K562 (cell line): ENCODE data around the gene ALG9. TPM values are rescaled to one million over a fixed set of nuclear protein-coding genes. Genes with fewer than 3 reads are reported as not detected.
A peak's percentile ranks its signal among the peaks of the same experiment; 100 is the strongest.

Experiments used
- EWSR1 ChIP-seq: fragments of 450-650 bp; IDR thresholded peaks from 2 replicates; pipeline ENCODE4 v1.6.1; 2018; ENCODE audit warnings: borderline replicate concordance, mild to moderate bottlenecking, low read depth, moderate library complexity; ENCODE audit not compliant: partially characterized antibody
- GABPA ChIP-seq: fragments of 200-800 bp; sonication (Bioruptor generic); conservative IDR thresholded peaks from 2 replicates; pipeline ENCODE4 v1.6.1; 2016; ENCODE audit warnings: low read depth, missing genetic modification characterization, missing compliant biosample characterization
- HNRNPK ChIP-seq: fragments of 200-400 bp; formaldehyde crosslinking; IDR thresholded peaks from one replicate; pipeline ENCODE4 v1.6.1; 2018; ENCODE audit warnings: mild to moderate bottlenecking, low read depth, low read length; ENCODE audit not compliant: poor library complexity, severe bottlenecking
- JUND ChIP-seq, 2 experiments: IDR thresholded peaks; 2 replicates in 1 of 2; 3 replicates in 1 of 2; pipeline ENCODE4 v1.6.1; 2011; ENCODE audit warnings: borderline replicate concordance in 2 of 2, low read depth in 2 of 2, low read length in 2 of 2, improper control_type of control experiment in 1 of 2, missing biosample characterization in 1 of 2, missing genetic modification characterization in 1 of 2, missing genetic modification reagents in 1 of 2
- MCM7 ChIP-seq, 2 experiments: fragments of 450-650 bp; IDR thresholded peaks; 2 replicates each; pipeline ENCODE4 v1.6.1; 2016 to 2018
- PCBP2 ChIP-seq: fragments of 200-400 bp; formaldehyde crosslinking; IDR thresholded peaks from 2 replicates; pipeline ENCODE4 v1.6.1; 2018; ENCODE audit warnings: low read length, low read depth, mild to moderate bottlenecking, moderate library complexity; ENCODE audit not compliant: poor library complexity, severe bottlenecking
- POLR2AphosphoS2 ChIP-seq: IDR thresholded peaks from 2 replicates; pipeline ENCODE4 v1.6.1; 2012; ENCODE audit warnings: low read length, improper control_type of control experiment
- RBM34 ChIP-seq: fragments of 200-400 bp; formaldehyde crosslinking; IDR thresholded peaks from 2 replicates; pipeline ENCODE4 v1.6.1; 2018; ENCODE audit warnings: low read length, borderline replicate concordance; ENCODE audit not compliant: insufficient read depth
- TBP ChIP-seq: optimal IDR thresholded peaks from 2 replicates; pipeline ENCODE3; 2011; ENCODE audit warnings: low read depth, low read length, improper control_type of control experiment
- ZNF197 ChIP-seq: fragments of 200-800 bp; sonication (Bioruptor generic); IDR thresholded peaks from 2 replicates; pipeline ENCODE4 v1.6.1; 2016; ENCODE audit warnings: low read depth, missing genetic modification characterization, missing compliant biosample characterization
- ZNF324 ChIP-seq: fragments of 250-450 bp; sonication (Bioruptor Pico); IDR thresholded peaks from 2 replicates; pipeline ENCODE4 v1.4.0; 2020; ENCODE audit warnings: mild to moderate bottlenecking
- ZNF41 ChIP-seq: fragments of 250-450 bp; sonication (Bioruptor Pico); conservative IDR thresholded peaks from 2 replicates; pipeline ENCODE4 v1.4.0; 2020; ENCODE audit warnings: mild to moderate bottlenecking
- polyA plus RNA-seq, 8 experiments: library from polyadenylated mRNA; depleted of rRNA in 4 of 8; stranded (reverse) in 5 of 8; unstranded in 3 of 8; fragments of >200 nt; fragmentation: Nextera tagmentation in 2 of 8; fragmentation: Illumina TruSeq in 1 of 8; extraction: Ambion mirVana in 2 of 8; extraction: Trizol in 1 of 8; gene quantifications; 2 replicates each; pipeline versions ENCODE4 v1.2.1 to v1.2.3, GENCODE V29; 2011 to 2014; ENCODE audit warnings: inconsistent platforms in 1 of 8, missing spikeins in 1 of 8
- total RNA-seq, 7 experiments: library from RNA; depleted of rRNA in 6 of 7; stranded (reverse); fragments of >200 nt in 6 of 7; fragmentation: Illumina TruSeq in 2 of 7; extraction: Trizol in 2 of 7; gene quantifications; 2 replicates each; pipeline versions ENCODE4 v1.2.1 to v1.2.3, GENCODE V29; 2011 to 2021; ENCODE audit warnings: low replicate concordance in 1 of 7
- TF ChIP-seq, protein P1 (sequence below): sonication (generic); formaldehyde crosslinking; IDR thresholded peaks from 2 replicates; pipeline ENCODE4 v1.8.0; 2022; ENCODE audit warnings: mild to moderate bottlenecking, low read depth, missing genetic modification reagents
- TF ChIP-seq, protein P2 (sequence below): fragments of 450-650 bp; IDR thresholded peaks from 2 replicates; pipeline ENCODE4 v1.6.1; 2017; ENCODE audit warnings: antibody characterized with exemption
- TF ChIP-seq, protein P3 (sequence below), 2 experiments: fragments of 450-650 bp; IDR thresholded peaks; 2 replicates each; pipeline ENCODE4 v1.6.1; 2016; ENCODE audit warnings: mild to moderate bottlenecking in 2 of 2, borderline replicate concordance in 1 of 2, low read depth in 1 of 2, moderate library complexity in 1 of 2

The ALG9 gene
- total and polyA plus RNA-seq, 9 of the 15 experiments (the other 6 are each of a cell fraction or from before 2014, with no cell fraction given) = 11.5 to 40.5 (median 24.9) TPM

DNA sequence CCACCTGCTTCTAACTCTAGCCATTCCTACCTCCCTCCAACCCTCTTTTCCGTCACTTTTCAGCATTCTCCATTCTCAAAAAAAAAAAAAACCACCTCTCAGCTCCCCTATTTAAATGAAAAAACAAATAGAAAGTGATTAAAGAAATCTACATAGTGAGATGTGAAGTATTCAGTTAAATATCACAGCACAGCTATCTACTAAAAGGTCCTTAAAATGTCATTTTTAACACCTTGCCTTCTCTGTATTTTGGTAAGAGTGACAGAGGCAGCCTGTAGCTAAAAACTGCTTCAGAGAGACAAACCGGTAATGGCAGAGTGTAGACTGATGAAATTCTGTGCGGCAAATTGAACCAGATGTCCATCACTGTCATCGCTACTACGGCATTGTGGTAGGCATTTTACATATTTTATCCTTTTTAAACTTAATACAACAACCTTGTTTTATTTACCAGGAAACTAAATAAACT lies 346 bp upstream of the ALG9 start (continued):
- no peak for TF ChIP-seq JUND (IDR thresholded peaks at IDR 0.05; ENCODE audit: borderline replicate concordance, low read depth, low read length)
- TF ChIP-seq JUND (tag; IDR thresholded peaks at IDR 0.05; ENCODE audit: borderline replicate concordance, low read depth, low read length) = no peak
- TF ChIP-seq, protein P1, sequence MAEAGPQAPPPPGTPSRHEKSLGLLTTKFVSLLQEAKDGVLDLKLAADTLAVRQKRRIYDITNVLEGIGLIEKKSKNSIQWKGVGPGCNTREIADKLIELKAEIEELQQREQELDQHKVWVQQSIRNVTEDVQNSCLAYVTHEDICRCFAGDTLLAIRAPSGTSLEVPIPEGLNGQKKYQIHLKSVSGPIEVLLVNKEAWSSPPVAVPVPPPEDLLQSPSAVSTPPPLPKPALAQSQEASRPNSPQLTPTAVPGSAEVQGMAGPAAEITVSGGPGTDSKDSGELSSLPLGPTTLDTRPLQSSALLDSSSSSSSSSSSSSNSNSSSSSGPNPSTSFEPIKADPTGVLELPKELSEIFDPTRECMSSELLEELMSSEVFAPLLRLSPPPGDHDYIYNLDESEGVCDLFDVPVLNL (CRISPR knock-in tag) = no peak
- TF ChIP-seq, protein P2, sequence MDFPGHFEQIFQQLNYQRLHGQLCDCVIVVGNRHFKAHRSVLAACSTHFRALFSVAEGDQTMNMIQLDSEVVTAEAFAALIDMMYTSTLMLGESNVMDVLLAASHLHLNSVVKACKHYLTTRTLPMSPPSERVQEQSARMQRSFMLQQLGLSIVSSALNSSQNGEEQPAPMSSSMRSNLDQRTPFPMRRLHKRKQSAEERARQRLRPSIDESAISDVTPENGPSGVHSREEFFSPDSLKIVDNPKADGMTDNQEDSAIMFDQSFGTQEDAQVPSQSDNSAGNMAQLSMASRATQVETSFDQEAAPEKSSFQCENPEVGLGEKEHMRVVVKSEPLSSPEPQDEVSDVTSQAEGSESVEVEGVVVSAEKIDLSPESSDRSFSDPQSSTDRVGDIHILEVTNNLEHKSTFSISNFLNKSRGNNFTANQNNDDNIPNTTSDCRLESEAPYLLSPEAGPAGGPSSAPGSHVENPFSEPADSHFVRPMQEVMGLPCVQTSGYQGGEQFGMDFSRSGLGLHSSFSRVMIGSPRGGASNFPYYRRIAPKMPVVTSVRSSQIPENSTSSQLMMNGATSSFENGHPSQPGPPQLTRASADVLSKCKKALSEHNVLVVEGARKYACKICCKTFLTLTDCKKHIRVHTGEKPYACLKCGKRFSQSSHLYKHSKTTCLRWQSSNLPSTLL = no peak
- TF ChIP-seq MCM7 (IDR thresholded peaks at IDR 0.05) = no peak
- TF ChIP-seq EWSR1 = no peak
- no peak for TF ChIP-seq ZNF41 (CRISPR knock-in tag)
- no peak for TF ChIP-seq PCBP2
- no peak for TF ChIP-seq POLR2AphosphoS2
- TF ChIP-seq ZNF197 (CRISPR knock-in tag) = no peak
- no peak for TF ChIP-seq RBM34
- TF ChIP-seq HNRNPK = no peak
- TF ChIP-seq, protein P3, sequence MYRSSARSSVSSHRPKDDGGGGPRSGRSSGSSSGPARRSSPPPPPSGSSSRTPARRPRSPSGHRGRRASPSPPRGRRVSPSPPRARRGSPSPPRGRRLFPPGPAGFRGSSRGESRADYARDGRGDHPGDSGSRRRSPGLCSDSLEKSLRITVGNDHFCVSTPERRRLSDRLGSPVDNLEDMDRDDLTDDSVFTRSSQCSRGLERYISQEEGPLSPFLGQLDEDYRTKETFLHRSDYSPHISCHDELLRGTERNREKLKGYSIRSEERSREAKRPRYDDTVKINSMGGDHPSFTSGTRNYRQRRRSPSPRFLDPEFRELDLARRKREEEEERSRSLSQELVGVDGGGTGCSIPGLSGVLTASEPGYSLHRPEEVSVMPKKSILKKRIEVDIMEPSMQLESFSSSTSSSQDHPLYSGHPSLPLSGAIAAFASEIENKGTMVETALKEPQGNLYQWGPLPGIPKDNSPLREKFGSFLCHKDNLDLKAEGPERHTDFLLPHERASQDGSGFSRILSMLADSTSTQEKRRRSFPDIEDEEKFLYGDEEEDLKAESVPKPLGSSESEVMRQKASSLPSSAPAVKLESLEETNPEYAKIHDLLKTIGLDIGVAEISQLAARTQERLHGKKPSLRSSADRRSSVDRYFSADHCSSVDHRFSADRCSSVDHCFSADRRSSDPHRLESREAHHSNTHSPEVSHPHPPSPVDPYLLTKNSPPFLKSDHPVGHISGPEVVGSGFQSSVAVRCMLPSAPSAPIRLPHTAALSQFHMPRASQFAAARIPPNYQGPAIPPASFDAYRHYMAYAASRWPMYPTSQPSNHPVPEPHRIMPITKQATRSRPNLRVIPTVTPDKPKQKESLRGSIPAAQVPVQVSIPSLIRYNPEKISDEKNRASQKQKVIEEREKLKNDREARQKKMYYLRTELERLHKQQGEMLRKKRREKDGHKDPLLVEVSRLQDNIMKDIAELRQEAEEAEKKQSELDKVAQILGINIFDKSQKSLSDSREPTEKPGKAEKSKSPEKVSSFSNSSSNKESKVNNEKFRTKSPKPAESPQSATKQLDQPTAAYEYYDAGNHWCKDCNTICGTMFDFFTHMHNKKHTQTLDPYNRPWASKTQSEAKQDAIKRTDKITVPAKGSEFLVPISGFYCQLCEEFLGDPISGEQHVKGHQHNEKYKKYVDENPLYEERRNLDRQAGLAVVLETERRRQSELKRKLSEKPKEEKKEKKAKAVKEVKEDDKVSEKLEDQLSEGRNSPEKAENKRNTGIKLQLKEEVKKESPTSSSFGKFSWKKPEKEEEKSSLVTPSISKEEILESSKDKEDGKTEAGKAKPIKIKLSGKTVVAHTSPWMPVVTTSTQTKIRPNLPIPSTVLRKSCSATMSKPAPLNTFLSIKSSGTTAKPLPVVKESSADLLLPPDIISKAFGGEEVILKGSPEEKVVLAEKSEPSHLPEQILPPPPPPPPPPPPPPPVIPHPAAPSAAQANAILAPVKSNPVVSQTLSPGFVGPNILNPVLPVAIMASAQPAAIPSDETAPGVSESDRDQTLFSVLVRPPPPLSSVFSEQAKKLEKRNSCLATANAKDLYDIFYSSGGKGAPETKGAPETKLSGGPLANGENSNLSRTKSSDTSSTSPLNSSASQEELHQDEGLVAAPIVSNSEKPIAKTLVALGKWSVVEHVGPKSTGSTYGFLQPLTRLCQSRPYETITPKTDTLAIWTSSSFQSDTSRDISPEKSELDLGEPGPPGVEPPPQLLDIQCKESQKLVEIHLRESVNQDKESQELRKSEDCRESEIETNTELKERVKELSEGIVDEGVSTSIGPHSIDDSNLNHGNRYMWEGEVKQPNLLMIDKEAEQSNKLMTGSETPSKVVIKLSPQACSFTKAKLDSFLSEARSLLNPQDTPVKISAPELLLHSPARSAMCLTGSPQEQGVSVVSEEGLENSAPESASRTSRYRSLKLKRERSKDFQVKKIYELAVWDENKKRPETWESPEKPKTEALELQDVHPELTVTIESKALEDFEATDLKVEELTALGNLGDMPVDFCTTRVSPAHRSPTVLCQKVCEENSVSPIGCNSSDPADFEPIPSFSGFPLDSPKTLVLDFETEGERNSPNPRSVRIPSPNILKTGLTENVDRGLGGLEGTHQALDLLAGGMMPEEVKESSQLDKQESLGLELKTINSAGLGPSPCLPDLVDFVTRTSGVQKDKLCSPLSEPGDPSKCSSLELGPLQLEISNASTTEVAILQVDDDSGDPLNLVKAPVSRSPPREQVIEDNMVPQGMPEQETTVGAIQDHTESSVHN (IDR thresholded peaks at IDR 0.05; ENCODE audit: borderline replicate concordance in 1 of 2, low read depth in 1 of 2) = 0 out of 4 replicates have a peak, but pooled peaks of 1 of the 2 experiments have one; percentile 40
- TF ChIP-seq GABPA = 0 out of 2 replicates have a peak, but pooled peaks have one; percentile 15
- no peak for TF ChIP-seq TBP
- no peak for TF ChIP-seq ZNF324 (CRISPR knock-in tag)
